NB4 (cell line): ENCODE measurements around the gene KCNJ14.

Source experiments
- DNase-seq: peaks from one replicate; pipeline ENCODE4 v3.0.0; 2010; ENCODE audit warnings: low read depth
- H3K4me3 ChIP-seq: one replicate; pipeline ENCODE4 v1.5.1; 2011; ENCODE audit warnings: mild to moderate bottlenecking, low read depth, low read length, moderate library complexity
- CTCF ChIP-seq: IDR thresholded peaks from one replicate; pipeline ENCODE4 v1.5.1; 2012; ENCODE audit warnings: low read depth, low read length
- MAX ChIP-seq: IDR thresholded peaks from 2 replicates; pipeline ENCODE4 v1.6.1; 2011; ENCODE audit warnings: low read depth, low read length
- MYC ChIP-seq: IDR thresholded peaks from 2 replicates; pipeline ENCODE4 v1.6.1; 2011; ENCODE audit warnings: low read depth, low read length
- POLR2A ChIP-seq: IDR thresholded peaks from 2 replicates; pipeline ENCODE4 v1.6.1; 2011; ENCODE audit warnings: mild to moderate bottlenecking; ENCODE audit not compliant: insufficient read length; ENCODE audit errors: extremely low read depth

The KCNJ14 gene

GRCh38 chr19:48446579-48446978 lies 8.8 kb upstream of the KCNJ14 start:
- TF ChIP-seq CTCF (no peak), MAX (0 out of 2 replicates have a peak, but pooled peaks have one; percentile 16), MYC (no peak)
- H3K4me3 ChIP-seq, result peak overlapping the region; percentile 82
- no peak for DNase-seq

GRCh38 chr19:48448563-48448962 lies 6.8 kb upstream of the KCNJ14 start:
- no peak for DNase-seq
- no peak overlapping the region for H3K4me3 ChIP-seq
- TF ChIP-seq MAX (no peak), CTCF (no peak), POLR2A (no peak), MYC (no peak)

GRCh38 chr19:48450441-48450840 lies 4.9 kb upstream of the KCNJ14 start:
- TF ChIP-seq MAX (no peak), POLR2A (no peak), MYC (no peak), CTCF (no peak)
- no peak overlapping the region for H3K4me3 ChIP-seq

GRCh38 chr19:48450863-48451262 lies 4.5 kb upstream of the KCNJ14 start:
- TF ChIP-seq CTCF (no peak), MAX (no peak), MYC (no peak), POLR2A (no peak)
- H3K4me3 ChIP-seq, result no peak overlapping the region
- DNase-seq, result peak; percentile 30

More at GRCh38 chr19:48450441-48450840, 4.9 kb upstream of the KCNJ14 start:
- no peak for DNase-seq

- TF ChIP-seq MAX (no peak), POLR2A (no peak), CTCF (no peak)
- DNase-seq, result no peak
Observed at GRCh38 chr19:48451624-48452023, 3.8 kb upstream of the KCNJ14 start.

More at GRCh38 chr19:48451624-48452023, 3.8 kb upstream of the KCNJ14 start:
- H3K4me3 ChIP-seq, result no peak overlapping the region
